Ovary (tissue), 3 donors: Measurements from ENCODE around the gene DEGS2.

Experiments
- CTCF ChIP-seq, 3 donors: fragments of 450-650 bp in 2 of 3; fragments of 200-600 bp in 1 of 3; IDR thresholded peaks; one replicate each; pipeline versions ENCODE4 v1.5.1 to v1.8.0; 2016 to 2022; ENCODE audit warnings: antibody characterized with exemption in 3 of 3, mild to moderate bottlenecking in 1 of 3
- EP300 ChIP-seq: sonication (generic); formaldehyde crosslinking; IDR thresholded peaks from one replicate; pipeline ENCODE4 v1.6.1; 2017; ENCODE audit warnings: antibody characterized with exemption
- POLR2A ChIP-seq: fragments of 450-650 bp; IDR thresholded peaks from one replicate; pipeline ENCODE4 v1.6.1; 2017; ENCODE audit warnings: antibody characterized with exemption, mild to moderate bottlenecking, moderate library complexity
- donor health status: DM: no; HTN: no; CAD: no.

GRCh38 chr14:100118396-100119011 lies 40.9 kb downstream of the DEGS2 start:
- TF ChIP-seq CTCF (IDR thresholded peaks at IDR 0.05) = no peak
- TF ChIP-seq POLR2A = no peak
- no peak for TF ChIP-seq EP300
